NCI-H2171 treated with DMSO at 0.1 percent for 48 hours (cell line): ENCODE results near the gene FRMD4A.

ENCODE experiments used
- DNase-seq: peaks from one replicate; lab custom pipeline; 2025; lab: John Stamatoyannopoulos, UW

FRMD4A gene

GRCh38 chr10:13615650-13616300 is 714.9 kb downstream of the FRMD4A start:
- DNase-seq: no peak

- no peak for DNase-seq
Observed at GRCh38 chr10:13614530-13615332, 716.0 kb downstream of the FRMD4A start.

GRCh38 chr10:13613519-13613918 is 717.2 kb downstream of the FRMD4A start:
- DNase-seq: peak; percentile 42

GRCh38 chr10:13612654-13613373 is 717.9 kb downstream of the FRMD4A start:
- no peak for DNase-seq

- no peak for DNase-seq
Observed at GRCh38 chr10:13608246-13608853, 722.4 kb downstream of the FRMD4A start.

GRCh38 chr10:13604357-13605040 is 726.2 kb downstream of the FRMD4A start:
- DNase-seq: no peak

- DNase-seq: no peak
Observed at GRCh38 chr10:13597909-13598308, 732.8 kb downstream of the FRMD4A start.

GRCh38 chr10:13594641-13595040 is 736.1 kb downstream of the FRMD4A start:
- no peak for DNase-seq
